IPS DF 19.7 (cell line): ENCODE results near the gene KRTAP12-2.
"Not testable (repeated sequence)": the region's sequence is repeated elsewhere in the genome, so short reads cannot be mapped to it uniquely, and the experiment has no call there.

Source experiments
- DNase-seq: peaks from one replicate; pipeline ENCODE4 v3.0.0-alpha.2; 2013; ENCODE audit warnings: low read depth, low spot score

KRTAP12-2 gene

GRCh38 chr21:44650265-44650972 lies 16.3 kb downstream of the KRTAP12-2 start:
- DNase-seq = no peak

- no peak for DNase-seq
Measured at GRCh38 chr21:44649521-44650100, 17.1 kb downstream of the KRTAP12-2 start.

- DNase-seq = no peak
Measured at GRCh38 chr21:44648557-44649311, 18.0 kb downstream of the KRTAP12-2 start.

GRCh38 chr21:44647222-44647552 lies 19.5 kb downstream of the KRTAP12-2 start:
- DNase-seq = no peak

- DNase-seq = not testable (repeated sequence)
Measured at GRCh38 chr21:44646366-44647221, 20.1 kb downstream of the KRTAP12-2 start, which contains the start of gene KRTAP10-11. TSS of gene KRTAP10-11 (plus strand) at chr21:44646414. CDS start at chr21:44646459, 45 bp downstream.

GRCh38 chr21:44644878-44645277 lies 21.8 kb downstream of the KRTAP12-2 start:
- DNase-seq = no peak

- no peak for DNase-seq
Measured at GRCh38 chr21:44643741-44644310, 22.9 kb downstream of the KRTAP12-2 start.

- no peak for DNase-seq
Measured at GRCh38 chr21:44640761-44641160, 26.0 kb downstream of the KRTAP12-2 start.

GRCh38 chr21:44639331-44639655 lies 27.4 kb downstream of the KRTAP12-2 start:
- no peak for DNase-seq

- not testable (repeated sequence) for DNase-seq
Measured at GRCh38 chr21:44638506-44639330, 28.0 kb downstream of the KRTAP12-2 start.

- not testable (repeated sequence) for DNase-seq
Measured at GRCh38 chr21:44637851-44638348, 28.8 kb downstream of the KRTAP12-2 start.

GRCh38 chr21:44637018-44637850 lies 29.5 kb downstream of the KRTAP12-2 start, which contains the start of gene KRTAP10-10:
TSS of gene KRTAP10-10 (plus strand) at chr21:44637356. CDS start at chr21:44637418, 62 bp downstream.
- no peak for DNase-seq

GRCh38 chr21:44636209-44637017 lies 30.3 kb downstream of the KRTAP12-2 start:
- DNase-seq = no peak

- no peak for DNase-seq
Measured at GRCh38 chr21:44632067-44632466, 34.7 kb downstream of the KRTAP12-2 start.

- no peak for DNase-seq
Measured at GRCh38 chr21:44630440-44630839, 36.3 kb downstream of the KRTAP12-2 start.

GRCh38 chr21:44628707-44629391 lies 37.9 kb downstream of the KRTAP12-2 start:
- DNase-seq = no peak

GRCh38 chr21:44627831-44628233 lies 38.9 kb downstream of the KRTAP12-2 start:
- DNase-seq = not testable (repeated sequence)
